Glutamatergic neuron (in vitro differentiated cells): ENCODE data around the gene ZNF77. TPM values are rescaled to one million over a fixed set of nuclear protein-coding genes. Genes with fewer than 3 reads are reported as not detected.
A peak's percentile ranks its signal among the peaks of the same experiment; 100 is the strongest.

ENCODE experiments used
- DNase-seq: peaks from one replicate; pipeline ENCODE4 v3.0.0; 2022
- H3K27ac Mint-ChIP-seq: one replicate; pipeline ENCODE4 v1.8.0; 2020; ENCODE audit warnings: mild to moderate bottlenecking, mixed read lengths, inconsistent platforms; ENCODE audit not compliant: unreplicated experiment
- H3K27me3 Mint-ChIP-seq: one replicate; pipeline ENCODE4 v1.8.0; 2020; ENCODE audit warnings: mild to moderate bottlenecking, moderate library complexity, mixed read lengths, inconsistent platforms; ENCODE audit not compliant: unreplicated experiment
- H3K36me3 Mint-ChIP-seq: one replicate; pipeline ENCODE4 v1.8.0; 2020; ENCODE audit warnings: mild to moderate bottlenecking, mixed read lengths, inconsistent platforms; ENCODE audit not compliant: unreplicated experiment
- H3K4me1 Mint-ChIP-seq: one replicate; pipeline ENCODE4 v1.8.0; 2020; ENCODE audit warnings: mild to moderate bottlenecking, low read depth, mixed read lengths, inconsistent platforms; ENCODE audit not compliant: unreplicated experiment
- H3K4me3 Mint-ChIP-seq: one replicate; pipeline ENCODE4 v1.8.0; 2020; ENCODE audit warnings: mild to moderate bottlenecking, mixed read lengths, inconsistent platforms; ENCODE audit not compliant: unreplicated experiment
- H3K9me3 Mint-ChIP-seq: one replicate; pipeline ENCODE4 v1.8.0; 2020; ENCODE audit warnings: mild to moderate bottlenecking, moderate library complexity, mixed read lengths, inconsistent platforms; ENCODE audit not compliant: unreplicated experiment
- CTCF ChIP-seq: fragments of 200-600 bp; sonication (generic); IDR thresholded peaks from one replicate; pipeline ENCODE4 v1.5.0; 2021; ENCODE audit not compliant: partially characterized antibody, unreplicated experiment
- total RNA-seq: library from RNA; stranded (reverse); fragmentation: NEBNext Ultra II Directional; extraction: Animal tissue kit (Norgen Biotek cat#: 25700); gene quantifications from one replicate; pipeline ENCODE4 v1.2.1, GENCODE V29; 2021; ENCODE audit not compliant: unreplicated experiment

ZNF77 gene
- total RNA-seq, 1 donor from 2014 or later = 4.8 TPM

GRCh38 chr19:2950286-2951124 lies 5.7 kb upstream of the ZNF77 start:
- peak overlapping the region; percentile 96 for H3K4me3 Mint-ChIP-seq
- H3K9me3 Mint-ChIP-seq = peaks cover 5% of the 10 kb centered on the region
- peaks cover 5% of the 10 kb centered on the region for H3K4me1 Mint-ChIP-seq
- peak overlapping the region; percentile 84 for H3K27ac Mint-ChIP-seq
- peak; percentile 100 for DNase-seq
- peaks cover 2% of the 10 kb centered on the region for H3K27me3 Mint-ChIP-seq
- no peak for TF ChIP-seq CTCF
- H3K36me3 Mint-ChIP-seq = no peaks in the 10 kb centered on the region

GRCh38 chr19:2949939-2950285 lies 5.1 kb upstream of the ZNF77 start:
- TF ChIP-seq CTCF = no peak
- no peak for DNase-seq
- peaks cover 6% of the 10 kb centered on the region for H3K9me3 Mint-ChIP-seq
- H3K4me3 Mint-ChIP-seq = peak overlapping the region; percentile 96
- peaks cover 5% of the 10 kb centered on the region for H3K4me1 Mint-ChIP-seq
- H3K27me3 Mint-ChIP-seq = peaks cover 4% of the 10 kb centered on the region
- H3K27ac Mint-ChIP-seq = peak overlapping the region; percentile 84
- no peaks in the 10 kb centered on the region for H3K36me3 Mint-ChIP-seq

GRCh38 chr19:2945575-2946184 lies 909 bp upstream of the ZNF77 start:
- peak overlapping the region; percentile 89 for H3K4me3 Mint-ChIP-seq
- H3K9me3 Mint-ChIP-seq = peaks cover 12% of the 10 kb centered on the region
- peaks cover 2% of the 10 kb centered on the region for H3K27me3 Mint-ChIP-seq
- no peak for TF ChIP-seq CTCF
- peaks cover 5% of the 10 kb centered on the region for H3K4me1 Mint-ChIP-seq
- no peak for DNase-seq
- H3K36me3 Mint-ChIP-seq = no peaks in the 10 kb centered on the region
- H3K27ac Mint-ChIP-seq = no peak overlapping the region

- Mint-ChIP-seq H3K4me3 (peak overlapping the region; percentile 84), H3K36me3 (no peaks in the 10 kb centered on the region), H3K27ac (no peak overlapping the region), H3K9me3 (peaks cover 9% of the 10 kb centered on the region), H3K27me3 (peaks cover 2% of the 10 kb centered on the region), H3K4me1 (no peaks in the 10 kb centered on the region)
- DNase-seq = no peak
- no peak for TF ChIP-seq CTCF
These were observed 382 bp downstream of the ZNF77 start for GRCh38 chr19:2944403-2944774.
